ENCODE measurements around the gene SMYD3.

The SMYD3 gene

GRCh38 chr1:245895455-245895959 is 611.6 kb downstream of the SMYD3 start:
- in situ Hi-C loops (cut with MboI; ENCODE audit: low sequenced_read_pairs), result no loop called here

- in situ Hi-C loops (cut with MboI; ENCODE audit: low sequenced_read_pairs), result no loop called here
These were observed 612.2 kb downstream of the SMYD3 start for GRCh38 chr1:245894843-245895242.

- in situ Hi-C loops (cut with MboI; ENCODE audit: low sequenced_read_pairs), result no loop called here
These were observed 614.1 kb downstream of the SMYD3 start for GRCh38 chr1:245893025-245893424.

- in situ Hi-C loops (cut with MboI; ENCODE audit: low sequenced_read_pairs), result no loop called here
These were observed 618.3 kb downstream of the SMYD3 start for GRCh38 chr1:245888809-245889208.

DNA sequence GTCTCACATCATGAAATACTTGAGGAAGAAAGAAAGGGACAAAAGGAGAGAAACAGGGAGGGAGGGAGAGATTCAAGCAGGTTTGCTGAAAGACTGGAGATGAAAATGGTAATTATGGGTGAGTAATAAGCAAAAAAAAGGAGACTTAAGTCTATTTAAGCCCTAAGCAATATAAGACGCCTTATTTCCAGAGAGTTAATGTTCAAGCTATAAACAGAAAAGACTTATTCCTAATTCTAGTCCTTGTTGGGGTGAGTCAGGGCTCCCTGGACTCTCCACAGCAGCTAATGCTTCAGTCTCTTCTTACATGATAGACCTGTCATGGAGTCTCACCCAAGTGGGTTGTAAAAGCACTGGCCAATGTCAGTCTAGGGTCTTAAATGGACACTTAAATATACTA is 619.2 kb downstream of the SMYD3 start:
- in situ Hi-C loops (cut with MboI; ENCODE audit: low sequenced_read_pairs), result no loop called here

DNA sequence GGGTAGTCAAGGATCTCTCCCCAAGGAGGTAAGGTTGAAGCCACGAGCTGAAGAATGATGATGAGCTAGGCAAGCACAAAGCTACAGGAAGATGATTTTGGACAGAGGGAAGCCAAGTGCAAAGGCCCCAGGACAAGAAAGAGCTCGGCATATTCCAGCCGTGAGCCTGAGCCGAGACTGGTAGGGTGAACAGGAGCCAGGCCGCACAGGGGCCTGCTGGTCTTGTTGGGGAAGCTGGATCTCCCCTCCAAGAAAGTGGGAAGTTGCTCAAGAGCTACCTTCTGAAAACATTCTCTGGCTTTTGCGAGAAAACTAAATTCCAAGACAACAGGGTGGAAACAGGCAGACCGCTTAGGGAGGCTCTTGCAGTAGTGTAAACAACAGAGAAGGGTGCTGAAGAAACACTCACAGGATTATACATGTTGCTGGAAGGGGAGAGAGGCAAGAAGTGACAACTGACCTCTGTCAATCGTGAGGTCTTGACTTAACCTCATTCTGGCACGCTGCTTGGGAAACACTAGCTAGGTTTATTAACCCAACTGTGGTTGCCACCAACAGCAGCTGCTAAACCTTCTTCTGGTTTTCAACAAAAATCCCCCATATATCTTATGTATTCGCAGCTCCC is 625.2 kb downstream of the SMYD3 start:
- in situ Hi-C loops (cut with MboI; ENCODE audit: low sequenced_read_pairs), result no loop called here

- in situ Hi-C loops (cut with MboI; ENCODE audit: low sequenced_read_pairs), result no loop called here
These were observed 626.2 kb downstream of the SMYD3 start for GRCh38 chr1:245880754-245881403.

DNA sequence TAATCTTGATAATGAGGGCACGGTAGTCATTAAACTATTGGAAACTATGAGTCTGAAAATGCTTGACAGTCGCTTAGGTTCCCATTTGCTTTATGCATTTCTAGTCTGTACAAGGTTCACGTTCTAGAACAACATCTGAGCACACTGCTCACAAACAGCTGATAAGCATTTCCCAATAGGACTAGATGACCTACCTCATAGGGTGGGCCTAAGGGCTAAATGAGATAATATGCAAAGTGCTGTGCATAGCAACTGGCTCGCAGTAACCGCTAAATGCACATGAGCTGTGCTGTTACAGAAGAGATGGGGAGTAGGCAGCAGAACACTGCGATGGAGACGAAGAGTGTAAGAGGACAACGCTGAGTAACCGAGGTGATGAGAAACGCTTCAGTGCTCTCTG is 628.0 kb downstream of the SMYD3 start:
- in situ Hi-C loops (cut with MboI; ENCODE audit: low sequenced_read_pairs), result no loop called here

DNA sequence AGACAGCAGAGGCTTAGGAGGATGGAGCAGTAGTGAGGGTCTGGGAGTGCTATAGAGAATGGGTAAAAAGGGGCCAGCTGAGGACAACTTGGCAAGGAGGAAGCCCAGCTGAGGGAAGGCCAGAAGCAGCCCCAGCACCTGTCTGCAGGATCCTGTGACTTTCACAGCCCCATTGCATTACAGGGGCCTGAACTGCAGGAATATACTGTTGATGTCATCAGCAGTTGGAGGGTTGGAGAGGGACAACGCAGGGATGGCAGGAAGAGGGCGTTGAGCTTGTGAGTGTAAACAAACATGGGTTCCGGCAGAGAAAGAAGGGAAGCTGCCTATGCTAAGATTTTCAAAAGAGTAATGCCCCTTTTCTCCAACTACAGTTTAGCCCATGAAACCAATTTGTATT is 628.5 kb downstream of the SMYD3 start:
- in situ Hi-C loops (cut with MboI; ENCODE audit: low sequenced_read_pairs), result no loop called here

DNA sequence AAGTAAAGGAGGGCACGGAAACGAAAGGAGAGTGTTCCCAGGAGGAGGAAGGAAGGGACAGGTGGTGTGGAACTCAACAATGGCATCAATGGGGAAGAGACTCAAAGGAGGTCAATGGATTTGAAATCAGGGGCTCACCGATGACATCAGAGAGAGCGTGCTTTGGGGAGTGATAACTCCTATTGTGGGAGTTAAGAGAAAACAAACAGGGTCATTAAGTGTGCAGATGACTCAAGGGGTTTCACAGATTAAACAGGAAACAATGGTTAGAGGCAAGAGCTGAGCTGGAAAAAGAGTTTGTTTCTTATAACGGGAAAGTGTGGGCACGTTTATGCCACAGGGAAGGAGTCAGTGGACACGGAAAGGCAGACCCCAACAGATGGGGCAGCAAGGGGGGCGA is 629.1 kb downstream of the SMYD3 start:
- in situ Hi-C loops (cut with MboI; ENCODE audit: low sequenced_read_pairs), result no loop called here

GRCh38 chr1:245876586-245876985 is 630.5 kb downstream of the SMYD3 start:
- in situ Hi-C loops (cut with MboI; ENCODE audit: low sequenced_read_pairs), result no loop called here

GRCh38 chr1:245875581-245876261 is 631.4 kb downstream of the SMYD3 start:
- in situ Hi-C loops (cut with MboI; ENCODE audit: low sequenced_read_pairs), result no loop called here

DNA sequence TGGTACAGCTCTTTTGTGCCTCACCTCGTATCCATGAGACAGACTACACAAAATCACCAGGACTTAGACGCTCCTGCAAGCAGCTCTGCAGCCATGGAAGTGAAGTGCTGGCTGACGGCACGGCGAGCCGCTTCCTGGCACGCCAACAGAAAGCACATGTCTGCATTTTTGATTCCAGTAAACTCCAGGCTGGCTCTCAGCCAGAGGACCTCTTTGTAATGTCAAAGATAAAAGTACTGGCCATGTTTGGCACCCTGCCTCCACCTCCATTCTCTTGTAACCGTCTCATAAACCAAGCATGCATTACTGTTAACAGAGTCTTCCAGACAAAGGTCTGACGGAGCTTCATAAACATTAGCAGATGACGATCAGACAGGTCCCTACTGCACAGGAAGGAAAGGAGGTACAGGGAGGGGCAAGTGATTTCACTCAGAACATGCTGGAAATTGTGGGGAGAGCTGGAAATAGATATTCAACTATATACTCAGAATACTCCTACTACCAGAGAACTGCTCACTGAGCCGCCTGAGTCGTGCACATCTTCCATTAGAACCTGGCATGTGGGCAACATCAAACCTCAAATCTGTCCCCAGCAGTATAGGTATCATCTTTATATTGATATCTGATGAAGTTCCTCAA is 632.0 kb downstream of the SMYD3 start:
- in situ Hi-C loops (cut with MboI; ENCODE audit: low sequenced_read_pairs), result no loop called here

GRCh38 chr1:245873883-245874671 is 633.0 kb downstream of the SMYD3 start:
- in situ Hi-C loops (cut with MboI; ENCODE audit: low sequenced_read_pairs), result no loop called here

- in situ Hi-C loops (cut with MboI; ENCODE audit: low sequenced_read_pairs), result no loop called here
These were observed 634.0 kb downstream of the SMYD3 start for GRCh38 chr1:245873068-245873467.

GRCh38 chr1:245872475-245872874 is 634.6 kb downstream of the SMYD3 start:
- in situ Hi-C loops (cut with MboI; ENCODE audit: low sequenced_read_pairs), result no loop called here

- in situ Hi-C loops (cut with MboI; ENCODE audit: low sequenced_read_pairs), result no loop called here
These were observed 635.2 kb downstream of the SMYD3 start for GRCh38 chr1:245871915-245872314.

GRCh38 chr1:245871191-245871590 is 635.9 kb downstream of the SMYD3 start:
- in situ Hi-C loops (cut with MboI; ENCODE audit: low sequenced_read_pairs), result no loop called here

DNA sequence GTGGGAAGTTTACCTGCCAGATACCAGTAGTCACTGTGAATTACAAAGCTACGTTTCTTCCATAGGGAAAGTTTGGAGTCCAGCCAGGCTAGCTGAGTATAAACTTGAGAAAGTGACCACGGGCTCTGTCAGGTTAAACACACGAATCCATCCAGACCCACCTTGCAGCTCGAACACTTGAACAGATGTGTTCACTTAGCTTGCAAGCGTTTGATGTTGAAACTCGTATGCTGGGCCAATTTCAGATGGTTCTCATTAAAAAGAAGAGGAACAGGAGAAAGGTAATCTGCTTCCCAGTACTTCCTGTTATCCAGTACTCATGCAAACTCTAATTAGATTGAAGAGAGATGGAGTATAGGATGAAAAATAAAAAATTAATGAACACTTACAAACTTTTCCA is 636.4 kb downstream of the SMYD3 start:
- in situ Hi-C loops (cut with MboI; ENCODE audit: low sequenced_read_pairs), result no loop called here

DNA sequence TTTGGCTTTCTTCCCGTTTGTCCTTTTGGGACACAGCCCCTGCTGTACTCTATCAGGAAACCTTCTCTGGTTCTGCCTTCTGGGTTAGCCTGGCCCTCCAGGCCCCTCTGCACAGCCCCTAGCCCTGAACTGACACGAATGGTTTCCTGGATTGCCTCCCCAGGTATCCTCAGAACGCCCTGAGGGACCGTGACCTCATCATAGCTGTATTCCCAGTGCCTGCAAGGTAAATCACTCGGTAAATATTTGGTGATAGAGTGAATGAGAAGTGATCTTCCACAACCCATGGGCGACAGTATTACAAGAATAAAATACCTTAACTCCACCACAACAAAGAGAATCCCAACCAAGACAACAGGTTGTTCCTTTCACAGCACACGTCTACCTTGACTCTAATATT is 637.2 kb downstream of the SMYD3 start:
- in situ Hi-C loops (cut with MboI; ENCODE audit: low sequenced_read_pairs), result no loop called here

DNA sequence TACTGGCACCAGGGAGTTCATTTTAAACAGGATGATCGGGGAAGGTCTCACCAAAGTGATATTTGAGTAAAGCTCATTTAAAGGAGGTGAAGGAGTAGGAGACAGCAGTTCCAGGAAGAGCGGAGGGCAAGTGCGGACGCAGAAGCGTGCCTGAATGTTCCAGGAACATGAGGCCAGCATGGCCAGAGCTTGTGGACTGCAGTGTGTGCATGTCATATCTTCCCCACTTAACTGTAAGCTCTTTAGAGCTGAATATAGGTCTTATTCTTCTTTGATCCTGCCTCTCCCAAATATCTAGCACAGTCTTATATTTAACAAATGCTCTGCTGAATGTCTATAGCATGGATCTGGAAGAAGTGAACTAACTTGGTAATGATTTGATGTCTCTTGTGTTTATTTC is 639.3 kb downstream of the SMYD3 start:
- in situ Hi-C loops (cut with MboI; ENCODE audit: low sequenced_read_pairs), result no loop called here

Measured in HL-60/S4 (cell line).